ENCODE measurements around the gene ZNF445.

- TF ChIP-seq POLR2AphosphoS5 (IDR thresholded peaks at IDR 0.05; ENCODE audit: insufficient read depth, low read depth, low read length) (no peak), CTCF (IDR thresholded peaks at IDR 0.05; ENCODE audit: extremely low read depth in 1 of 2, insufficient read depth in 1 of 2, low read depth in 1 of 2, low read length in 2 of 2) (no peak), POLR2A (IDR thresholded peaks at IDR 0.05; ENCODE audit: low read depth, low read length) (no peak), MYC (IDR thresholded peaks at IDR 0.05; ENCODE audit: low read depth, low read length) (no peak), EZH2 (IDR thresholded peaks at IDR 0.05; ENCODE audit: borderline replicate concordance, low read depth, low read length, severe bottlenecking) (no peak), FOS (IDR thresholded peaks at IDR 0.05; ENCODE audit: borderline replicate concordance, insufficient read depth, low read length) (no peak), GATA2 (IDR thresholded peaks at IDR 0.05; ENCODE audit: insufficient read depth, insufficient read length, low read depth, low read length) (no peak)
- TF ChIP-seq, protein P1, sequence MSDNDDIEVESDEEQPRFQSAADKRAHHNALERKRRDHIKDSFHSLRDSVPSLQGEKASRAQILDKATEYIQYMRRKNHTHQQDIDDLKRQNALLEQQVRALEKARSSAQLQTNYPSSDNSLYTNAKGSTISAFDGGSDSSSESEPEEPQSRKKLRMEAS (IDR thresholded peaks at IDR 0.05; ENCODE audit: insufficient read depth, insufficient read length) = no peak
Measured at GRCh38 chr3:44518782-44519156, 41.3 kb upstream of the ZNF445 start.

Measured in endothelial cell of umbilical vein (primary cell).